ENCODE results near the gene VWA7. TPM values are rescaled to one million over a fixed set of nuclear protein-coding genes. Genes with fewer than 3 reads are reported as not detected.
A peak's percentile ranks its signal among the peaks of the same experiment; 100 is the strongest.
"Not testable (repeated sequence)": the region's sequence is repeated elsewhere in the genome, so short reads cannot be mapped to it uniquely, and the experiment has no call there.

VWA7 gene
- total RNA-seq, 3 donors from 2014 or later = under 0.01 to 1.6 TPM; not detected in 1

DNA sequence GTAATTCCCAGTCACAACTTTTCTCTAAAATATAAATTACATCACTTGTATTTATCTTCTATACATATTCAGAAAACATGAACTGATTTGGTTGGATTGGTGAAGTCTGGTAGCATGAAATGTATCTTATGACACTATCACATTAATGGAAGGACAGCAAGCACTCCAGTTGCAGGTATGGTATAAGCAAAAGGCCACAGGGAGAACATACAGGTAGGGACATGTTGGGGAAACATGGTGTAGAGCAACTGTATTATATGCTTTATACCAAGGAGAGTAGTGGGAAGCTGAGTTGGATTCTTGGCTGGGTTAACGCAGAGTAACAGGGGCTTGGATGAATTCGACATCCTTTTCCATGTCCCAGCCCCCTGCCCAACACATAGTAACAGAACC lies 19.9 kb upstream of the VWA7 start:
- no peaks in the 10 kb centered on the region for H3K36me3 ChIP-seq
- H3K4me3 ChIP-seq = no peak overlapping the region
- DNase-seq (ENCODE audit: low spot score in 2 of 2) = no peak
- no peaks in the 10 kb centered on the region for H3K9me3 ChIP-seq
- no peak for TF ChIP-seq POLR2AphosphoS5 (IDR thresholded peaks at IDR 0.05)
- no peak for TF ChIP-seq POLR2A (IDR thresholded peaks at IDR 0.05)
- peak overlapping the region in 1 of 2 donors; percentile 26 for H3K27ac ChIP-seq
- no peaks in the 10 kb centered on the region for H3K4me1 ChIP-seq
- intact Hi-C loops (cut with DNase I; ENCODE audit: low total_unique reads) = no loop called here
- no peaks in the 10 kb centered on the region for H3K27me3 ChIP-seq

- TF ChIP-seq, protein P1, sequence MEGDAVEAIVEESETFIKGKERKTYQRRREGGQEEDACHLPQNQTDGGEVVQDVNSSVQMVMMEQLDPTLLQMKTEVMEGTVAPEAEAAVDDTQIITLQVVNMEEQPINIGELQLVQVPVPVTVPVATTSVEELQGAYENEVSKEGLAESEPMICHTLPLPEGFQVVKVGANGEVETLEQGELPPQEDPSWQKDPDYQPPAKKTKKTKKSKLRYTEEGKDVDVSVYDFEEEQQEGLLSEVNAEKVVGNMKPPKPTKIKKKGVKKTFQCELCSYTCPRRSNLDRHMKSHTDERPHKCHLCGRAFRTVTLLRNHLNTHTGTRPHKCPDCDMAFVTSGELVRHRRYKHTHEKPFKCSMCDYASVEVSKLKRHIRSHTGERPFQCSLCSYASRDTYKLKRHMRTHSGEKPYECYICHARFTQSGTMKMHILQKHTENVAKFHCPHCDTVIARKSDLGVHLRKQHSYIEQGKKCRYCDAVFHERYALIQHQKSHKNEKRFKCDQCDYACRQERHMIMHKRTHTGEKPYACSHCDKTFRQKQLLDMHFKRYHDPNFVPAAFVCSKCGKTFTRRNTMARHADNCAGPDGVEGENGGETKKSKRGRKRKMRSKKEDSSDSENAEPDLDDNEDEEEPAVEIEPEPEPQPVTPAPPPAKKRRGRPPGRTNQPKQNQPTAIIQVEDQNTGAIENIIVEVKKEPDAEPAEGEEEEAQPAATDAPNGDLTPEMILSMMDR (IDR thresholded peaks at IDR 0.05) = peak; percentile 68 to 97 (median 83)
- no peak for TF ChIP-seq POLR2A (IDR thresholded peaks at IDR 0.05)
- peak in 2 of 3 donors; percentile 35 to 45 for TF ChIP-seq POLR2AphosphoS5 (IDR thresholded peaks at IDR 0.05)
- intact Hi-C loops (cut with DNase I; ENCODE audit: low total_unique reads) = no loop called here
- peak within 1 kb of the TSS; percentile 97 to 99 for H3K27ac ChIP-seq
- DNase-seq (ENCODE audit: low spot score in 2 of 2) = peak; percentile 89 to 92
- no peaks in the 10 kb centered on the region for H3K9me3 ChIP-seq
- H3K36me3 ChIP-seq = no peaks in the 10 kb centered on the region
- peak within 1 kb of the TSS; percentile 74 to 88 (median 75) for H3K4me3 ChIP-seq
- no peaks in the 10 kb centered on the region for H3K4me1 ChIP-seq
- H3K27me3 ChIP-seq = no peaks in the 10 kb centered on the region
Measured at GRCh38 chr6:31795616-31796298, 18.6 kb upstream of the VWA7 start, which contains the start of gene VARS1. Gene VARS1 (minus strand): TSS chr6:31795752. CDS start chr6:31795217, 535 bp downstream.

GRCh38 chr6:31794866-31795615 lies 17.9 kb upstream of the VWA7 start:
- no peak for DNase-seq (ENCODE audit: low spot score in 2 of 2)
- intact Hi-C loops (cut with DNase I; ENCODE audit: low total_unique reads) = no loop called here

DNA sequence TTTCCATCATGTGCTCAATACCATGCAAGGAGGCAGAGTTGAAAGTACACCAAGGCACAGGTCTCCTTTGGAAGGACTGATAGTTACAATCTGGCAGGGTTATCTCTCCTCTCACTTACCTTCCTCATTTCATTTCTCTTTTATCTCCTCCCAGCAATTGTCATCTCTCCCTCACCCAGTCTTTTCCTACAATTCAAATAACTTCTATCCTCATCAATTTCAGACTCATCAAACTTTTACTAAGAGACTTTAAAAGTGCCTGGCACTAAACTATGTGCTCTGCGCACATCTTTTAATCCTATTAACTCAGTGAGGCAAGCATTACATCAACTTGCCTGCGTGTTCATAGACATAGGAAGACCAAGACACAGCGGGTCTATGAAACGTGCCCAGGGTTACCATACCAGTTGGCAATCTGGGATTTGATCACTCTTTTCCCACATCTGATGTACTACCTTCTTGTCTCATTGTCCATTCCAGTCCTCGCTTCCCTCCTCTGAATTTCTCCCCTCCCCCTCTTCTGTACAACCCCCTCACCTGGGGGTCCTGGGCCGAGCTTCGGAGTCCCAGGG lies 17.3 kb upstream of the VWA7 start:
- no peak for DNase-seq (ENCODE audit: low spot score in 2 of 2)
- Histone ChIP-seq H3K4me1 (no peaks in the 10 kb centered on the region), H3K4me3 (peak overlapping the region; percentile 74 to 88 (median 75)), H3K27me3 (no peaks in the 10 kb centered on the region), H3K27ac (peak overlapping the region; percentile 97 to 99), H3K9me3 (no peaks in the 10 kb centered on the region), H3K36me3 (no peaks in the 10 kb centered on the region)
- intact Hi-C loops (cut with DNase I; ENCODE audit: low total_unique reads) = no loop called here
- TF ChIP-seq, protein P1 (IDR thresholded peaks at IDR 0.05) = no peak
- TF ChIP-seq POLR2A (IDR thresholded peaks at IDR 0.05) = no peak
- TF ChIP-seq POLR2AphosphoS5 (IDR thresholded peaks at IDR 0.05) = no peak

More at GRCh38 chr6:31794866-31795615, 17.9 kb upstream of the VWA7 start:
- Histone ChIP-seq H3K27me3 (no peaks in the 10 kb centered on the region), H3K4me3 (peak overlapping the region; percentile 74 to 88 (median 75)), H3K4me1 (no peaks in the 10 kb centered on the region), H3K27ac (peak overlapping the region; percentile 97 to 99), H3K36me3 (no peaks in the 10 kb centered on the region), H3K9me3 (no peaks in the 10 kb centered on the region)
- TF ChIP-seq POLR2AphosphoS5 (IDR thresholded peaks at IDR 0.05) = peak in 1 of 3 donors; percentile 9
- TF ChIP-seq, protein P1 (IDR thresholded peaks at IDR 0.05) = no peak

DNA sequence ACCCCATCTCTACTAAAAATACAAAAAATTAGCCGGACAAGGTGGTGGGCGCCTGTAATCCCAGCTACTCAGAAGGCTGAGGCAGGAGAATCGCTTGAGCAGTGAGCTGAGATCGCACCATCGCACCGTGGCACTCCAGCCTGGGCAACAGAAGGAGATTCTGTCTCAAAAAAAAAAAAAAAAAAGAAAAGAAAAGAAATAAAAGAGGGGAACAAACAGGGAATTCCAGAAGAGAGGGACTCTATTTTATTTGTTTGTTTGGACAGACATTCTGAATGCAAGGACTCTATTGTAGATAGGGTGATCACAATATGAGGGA lies 16.8 kb upstream of the VWA7 start:
- peak overlapping the region in 1 of 2 donors; percentile 97 for H3K27ac ChIP-seq
- intact Hi-C loops (cut with DNase I; ENCODE audit: low total_unique reads); DNase-seq (ENCODE audit: low spot score in 2 of 2); H3K27me3 ChIP-seq; H3K9me3 ChIP-seq; H3K4me1 ChIP-seq; H3K36me3 ChIP-seq: not testable (repeated sequence)
- peak overlapping the region in 2 of 3 donors; percentile 74 to 88 for H3K4me3 ChIP-seq

DNA sequence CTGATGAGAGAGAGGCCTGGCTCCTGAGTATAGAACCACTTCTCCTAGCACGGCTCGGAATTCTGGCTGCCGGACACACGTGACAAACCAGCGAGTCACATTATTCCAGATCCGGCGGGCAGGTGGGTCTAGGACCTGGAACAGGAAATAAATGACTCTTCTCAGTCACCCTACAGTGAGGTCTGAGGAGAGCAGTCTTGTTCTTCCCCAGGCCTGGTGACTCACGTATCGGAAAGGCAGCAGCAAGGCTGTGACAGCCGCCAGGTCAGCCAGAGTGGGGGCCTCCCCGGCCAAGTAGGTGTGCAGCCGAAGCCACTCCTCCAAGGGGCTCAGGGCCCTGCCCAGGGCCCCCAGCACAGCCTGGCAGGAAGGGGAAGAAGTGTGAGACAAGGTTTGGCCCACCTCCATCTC lies 15.6 kb upstream of the VWA7 start:
- H3K9me3 ChIP-seq = no peaks in the 10 kb centered on the region
- H3K36me3 ChIP-seq = no peaks in the 10 kb centered on the region
- H3K4me3 ChIP-seq = no peak overlapping the region
- intact Hi-C loops (cut with DNase I; ENCODE audit: low total_unique reads) = no loop called here
- TF ChIP-seq POLR2AphosphoS5 (IDR thresholded peaks at IDR 0.05) (no peak), POLR2A (IDR thresholded peaks at IDR 0.05) (no peak)
- TF ChIP-seq, protein P1 (IDR thresholded peaks at IDR 0.05) = no peak
- no peaks in the 10 kb centered on the region for H3K27me3 ChIP-seq
- H3K4me1 ChIP-seq = no peaks in the 10 kb centered on the region
- DNase-seq (ENCODE audit: low spot score in 2 of 2) = no peak
- H3K27ac ChIP-seq = peak overlapping the region in 1 of 2 donors; percentile 48
